Heart left ventricle (tissue), 16 donors: Measurements from ENCODE around the gene WFDC12. TPM values are rescaled to one million over a fixed set of nuclear protein-coding genes. Genes with fewer than 3 reads are reported as not detected.

Experiments used
- ATAC-seq, 4 donors: fragments of 200-7000 bp; cut with Tn5 transposase; one replicate each; pipeline ENCODE4 v1.9.1; 2020 to 2022; ENCODE audit warnings: moderate library complexity in 4 of 4, mild to moderate bottlenecking in 3 of 4, moderate number of reproducible peaks in 1 of 4
- DNase-seq, 5 donors: peaks; one replicate each; pipeline ENCODE4 v3.0.0-alpha.2; 2020
- H3K27ac ChIP-seq, 12 donors: fragments of 200-600 bp; sonication (generic) in 4 of 12; one replicate each; pipeline versions ENCODE4 v1.5.0 to v1.8.0; 2016 to 2022; ENCODE audit warnings: mild to moderate bottlenecking in 2 of 12
- H3K27me3 ChIP-seq, 9 donors: fragments of 200-600 bp; sonication (generic) in 2 of 9; one replicate each; pipeline versions ENCODE4 v1.5.1 to v1.8.0; 2016 to 2022; ENCODE audit warnings: mild to moderate bottlenecking in 3 of 9
- H3K36me3 ChIP-seq, 9 donors: fragments of 200-600 bp; sonication (generic) in 2 of 9; one replicate each; pipeline versions ENCODE4 v1.5.0 to v1.8.0; 2018 to 2022; ENCODE audit warnings: mild to moderate bottlenecking in 2 of 9
- H3K4me1 ChIP-seq, 12 donors: fragments of 200-600 bp; sonication (generic) in 4 of 12; one replicate each; pipeline versions ENCODE4 v1.5.0 to v1.8.0; 2016 to 2022; ENCODE audit warnings: mild to moderate bottlenecking in 3 of 12
- H3K4me3 ChIP-seq, 12 donors: fragments of 200-600 bp; sonication (generic) in 4 of 12; one replicate each; pipeline versions ENCODE4 v1.5.0 to v1.8.0; 2017 to 2022; ENCODE audit warnings: mild to moderate bottlenecking in 9 of 12, moderate library complexity in 4 of 12
- H3K9me3 ChIP-seq, 12 donors: fragments of 200-600 bp; sonication (generic) in 4 of 12; one replicate each; pipeline versions ENCODE4 v1.5.0 to v1.8.0; 2016 to 2022; ENCODE audit warnings: mild to moderate bottlenecking in 1 of 12
- POLR2A ChIP-seq, 2 donors: fragments of 450-650 bp; IDR thresholded peaks; one replicate each; pipeline ENCODE4 v1.6.1; 2017; ENCODE audit warnings: antibody characterized with exemption in 2 of 2, mild to moderate bottlenecking in 2 of 2, moderate library complexity in 2 of 2
- WGBS, 4 donors: extraction: QIAGEN DNeasy Blood & Tissue Kit in 2 of 4; methylation state at CpG; one replicate each; pipeline versions ENCODE4 v1.1.5 to v1.1.7; 2013 to 2018; 5-methylcytosine and 5-hydroxymethylcytosine counted together
- intact Hi-C, 10 donors: fragments of 100-400 bp; cut with DNase I; formaldehyde crosslinking; loops; one replicate each; pipeline versions ENCODE4 v1.11.1 to v1.14.2; 2022
- polyA plus RNA-seq, 2 donors: library from polyadenylated mRNA; stranded (reverse); fragments of 200-250 nt; gene quantifications; one replicate each; pipeline ENCODE4 v1.2.3, GENCODE V29; 2013
- total RNA-seq, 9 donors: library from RNA; depleted of rRNA in 2 of 9; stranded (reverse); fragments of >200 nt in 2 of 9; fragmentation: NEBNext Ultra II Directional in 3 of 9; extraction: Animal tissue kit (Norgen Biotek cat#: 25700) in 3 of 9; gene quantifications; one replicate each; pipeline versions ENCODE4 v1.1.0 to v1.2.4, GENCODE V29; 2016 to 2023
- TF ChIP-seq, protein P1 (sequence below), 12 donors: fragments of 200-600 bp; sonication (generic) in 4 of 12; IDR thresholded peaks; one replicate each; pipeline versions ENCODE4 v1.5.0 to v1.8.0; 2018 to 2022; ENCODE audit warnings: antibody characterized with exemption in 12 of 12, mild to moderate bottlenecking in 5 of 12
- donor health status: ischemic (EF 13 %, LVEDD 7.1; RV severe dilation, severe dysfunction).
- donor health status: healthy with polysubstance abuse.
- donor health status: DM: no; HTN: yes; CAD: no.
- donor health status: DM: no; HTN: no; CAD: no.
- donor health status: ischemic (EF 25% LVEDD 6.9; RV normal size, moderate dysfunction).
- donor health status: ischemic (EF 25% LVEDD 5.7; RV mildly dilated, moderate dysfunction).
- donor health status: healthy.
- donor health status: DM: yes; HTN: yes; CAD: no.
- donor health status: ischemic (EF 35%, LVEDD 5.7; RV mildly dilated, moderate dysfunction).
- donor health status: nonischemic (EF 11% LVEDD 7.7; RV severe dilation, severe dysfunction).
- donor health status: DM: yes; HTN: yes; CAD: no.
- donor health status: PGD.
- donor health status: ischemic (EF 29% LVEDD 5.4; RV normal size, mild dysfunction).
- donor health status: nonischemic (EF 23%, LVEDD 6.1; RV moderate dilation, normal function).

WFDC12 gene
- total and polyA plus RNA-seq, 11 donors = not detected

DNA sequence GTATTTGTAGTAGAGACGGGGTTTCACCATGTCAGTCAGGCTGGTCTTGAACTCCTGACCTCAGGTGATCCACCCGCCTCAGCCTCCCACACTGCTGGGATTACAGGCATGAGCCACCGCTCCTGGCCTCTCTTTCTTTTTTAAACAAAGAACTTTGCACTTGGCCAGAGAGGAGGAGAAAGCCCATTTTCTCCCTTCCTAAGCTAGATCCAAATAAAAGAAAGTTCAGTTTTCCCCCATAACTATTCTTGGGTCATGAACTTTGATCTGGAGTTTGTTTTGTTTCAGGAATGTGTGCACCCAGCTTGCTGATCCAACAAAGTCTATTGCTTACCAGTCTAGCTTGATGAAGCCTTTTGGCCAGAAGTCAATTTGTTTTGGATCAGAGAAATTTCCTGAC is 46.7 kb downstream of the WFDC12 start:
- Histone ChIP-seq H3K36me3 (peaks cover 0 to 97% (median 70%) of the 10 kb centered on the region in 9 donors), H3K27me3 (no peaks in the 10 kb centered on the region)
- 92 to 96% (median 94%) methylated on average over 3 of the region's 3 CpGs for WGBS, 4 donors

More for the DNA sequence above, 46.7 kb downstream of the WFDC12 start:
- DNase-seq = no peak
- peaks cover 0 to 9% (median 0%) of the 10 kb centered on the region in 12 donors for H3K9me3 ChIP-seq
- no peak overlapping the region for H3K27ac ChIP-seq
- no peaks in the 10 kb centered on the region for H3K4me1 ChIP-seq
- TF ChIP-seq, protein P1, sequence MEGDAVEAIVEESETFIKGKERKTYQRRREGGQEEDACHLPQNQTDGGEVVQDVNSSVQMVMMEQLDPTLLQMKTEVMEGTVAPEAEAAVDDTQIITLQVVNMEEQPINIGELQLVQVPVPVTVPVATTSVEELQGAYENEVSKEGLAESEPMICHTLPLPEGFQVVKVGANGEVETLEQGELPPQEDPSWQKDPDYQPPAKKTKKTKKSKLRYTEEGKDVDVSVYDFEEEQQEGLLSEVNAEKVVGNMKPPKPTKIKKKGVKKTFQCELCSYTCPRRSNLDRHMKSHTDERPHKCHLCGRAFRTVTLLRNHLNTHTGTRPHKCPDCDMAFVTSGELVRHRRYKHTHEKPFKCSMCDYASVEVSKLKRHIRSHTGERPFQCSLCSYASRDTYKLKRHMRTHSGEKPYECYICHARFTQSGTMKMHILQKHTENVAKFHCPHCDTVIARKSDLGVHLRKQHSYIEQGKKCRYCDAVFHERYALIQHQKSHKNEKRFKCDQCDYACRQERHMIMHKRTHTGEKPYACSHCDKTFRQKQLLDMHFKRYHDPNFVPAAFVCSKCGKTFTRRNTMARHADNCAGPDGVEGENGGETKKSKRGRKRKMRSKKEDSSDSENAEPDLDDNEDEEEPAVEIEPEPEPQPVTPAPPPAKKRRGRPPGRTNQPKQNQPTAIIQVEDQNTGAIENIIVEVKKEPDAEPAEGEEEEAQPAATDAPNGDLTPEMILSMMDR (IDR thresholded peaks at IDR 0.05) = no peak
- TF ChIP-seq POLR2A (IDR thresholded peaks at IDR 0.05) = no peak
- ATAC-seq = no peak
- no peak overlapping the region for H3K4me3 ChIP-seq
- intact Hi-C loops = no loop called here

Other genes with a start within 250 kb of the WFDC12 start
- 100 to 1,000 TPM in 6 of 9 donors, 10 to 100 TPM in 3; 70.8 to 160 (median 120) TPM for gene YWHAB, start 238.8 kb downstream of the WFDC12 start, total RNA-seq
- 100 to 1,000 TPM in 1 of 2 donors, 10 to 100 TPM in 1; 32.2 to 154 TPM for gene YWHAB, start 238.8 kb downstream of the WFDC12 start, polyA plus RNA-seq
- gene PABPC1L, start 214.4 kb downstream of the WFDC12 start, total RNA-seq = 1 to 10 TPM in 8 of 9 donors, under 1 TPM in 1; 0.58 to 5.9 (median 2.3) TPM
- 1 to 10 TPM; 2.8 to 3.1 TPM for gene PABPC1L, start 214.4 kb downstream of the WFDC12 start, polyA plus RNA-seq
- 10 to 100 TPM in 6 of 9 donors, 1 to 10 TPM in 3; 6.9 to 15.9 (median 12.7) TPM for gene TOMM34, start 164.1 kb downstream of the WFDC12 start, total RNA-seq
- 10 to 100 TPM in 1 of 2 donors, 1 to 10 TPM in 1; 5.4 to 27.4 TPM for gene TOMM34, start 164.1 kb downstream of the WFDC12 start, polyA plus RNA-seq
- 10 to 100 TPM in 2 of 9 donors, 1 to 10 TPM in 7; 8.1 to 25.3 (median 9.5) TPM for gene STK4, start 158.0 kb downstream of the WFDC12 start, total RNA-seq
- gene STK4, start 158.0 kb downstream of the WFDC12 start, polyA plus RNA-seq = 1 to 10 TPM; 3.2 to 7.9 TPM
- gene KCNS1, start 23.3 kb downstream of the WFDC12 start, total RNA-seq = under 1 TPM in 2 of 9 donors, not detected in 7; 0.07 to 0.38 TPM
- gene KCNS1, start 23.3 kb downstream of the WFDC12 start, polyA plus RNA-seq = under 1 TPM in 1 of 2 donors, not detected in 1; 0.14 TPM
- gene WFDC5, start 9.3 kb downstream of the WFDC12 start, total RNA-seq = not detected
- gene WFDC5, start 9.3 kb downstream of the WFDC12 start, polyA plus RNA-seq = not detected
- gene PI3, start 50.4 kb upstream of the WFDC12 start, total RNA-seq = under 1 TPM in 2 of 9 donors, not detected in 7; 0.55 to 0.97 TPM
- under 1 TPM in 1 of 2 donors, not detected in 1; 0.47 TPM for gene PI3, start 50.4 kb upstream of the WFDC12 start, polyA plus RNA-seq
- gene SEMG1, start 82.6 kb upstream of the WFDC12 start, total RNA-seq = not detected
- not detected for gene SEMG1, start 82.6 kb upstream of the WFDC12 start, polyA plus RNA-seq
- not detected for gene SEMG2, start 96.9 kb upstream of the WFDC12 start, total RNA-seq
- not detected for gene SEMG2, start 96.9 kb upstream of the WFDC12 start, polyA plus RNA-seq
- gene SLPI, start 130.1 kb upstream of the WFDC12 start, total RNA-seq = 100 to 1,000 TPM in 1 of 9 donors, 1 to 10 TPM in 3, under 1 TPM in 3, not detected in 2; 0.37 to 187 (median 1.8) TPM
- gene SLPI, start 130.1 kb upstream of the WFDC12 start, polyA plus RNA-seq = 1 to 10 TPM; 1.1 to 1.5 TPM
- not detected for gene RBPJL, start 182.4 kb upstream of the WFDC12 start, total RNA-seq
- gene RBPJL, start 182.4 kb upstream of the WFDC12 start, polyA plus RNA-seq = not detected
- not detected for gene MATN4, start 183.8 kb upstream of the WFDC12 start, total RNA-seq
- gene MATN4, start 183.8 kb upstream of the WFDC12 start, polyA plus RNA-seq = not detected
- gene SDC4, start 224.0 kb upstream of the WFDC12 start, total RNA-seq = 100 to 1,000 TPM in 2 of 9 donors, 10 to 100 TPM in 7; 62.1 to 140 (median 94.1) TPM
- gene SDC4, start 224.0 kb upstream of the WFDC12 start, polyA plus RNA-seq = 100 to 1,000 TPM in 1 of 2 donors, 10 to 100 TPM in 1; 44.3 to 139 TPM
- gene SYS1, start 238.7 kb upstream of the WFDC12 start, total RNA-seq = 10 to 100 TPM; 16.4 to 54.0 (median 23.0) TPM
- 10 to 100 TPM; 12.6 to 68.8 TPM for gene SYS1, start 238.7 kb upstream of the WFDC12 start, polyA plus RNA-seq